ENCODE measurements around the gene TNIK.

Gene TNIK

DNA sequence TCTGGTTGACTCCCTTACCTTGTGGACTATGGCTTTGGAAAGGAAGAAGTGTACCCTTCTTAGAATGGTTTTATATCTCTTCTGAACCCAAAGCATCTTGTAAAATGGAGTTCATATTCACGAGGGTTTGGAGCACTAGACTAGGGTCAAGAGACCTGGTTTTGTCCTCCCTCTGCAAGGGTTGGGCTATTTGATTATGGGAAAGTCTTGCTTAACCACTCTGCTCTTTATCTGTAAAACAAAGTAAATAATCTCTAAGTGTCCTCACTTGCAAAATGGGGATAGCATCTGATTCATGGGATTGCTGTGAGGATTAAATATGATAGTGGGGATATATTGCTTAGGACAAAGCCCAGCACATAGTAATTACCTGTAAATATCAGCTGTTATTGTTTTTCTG is 415.8 kb downstream of the TNIK start:
- no peak for DNase-seq (ENCODE audit: low read depth in 3 of 3)

DNA sequence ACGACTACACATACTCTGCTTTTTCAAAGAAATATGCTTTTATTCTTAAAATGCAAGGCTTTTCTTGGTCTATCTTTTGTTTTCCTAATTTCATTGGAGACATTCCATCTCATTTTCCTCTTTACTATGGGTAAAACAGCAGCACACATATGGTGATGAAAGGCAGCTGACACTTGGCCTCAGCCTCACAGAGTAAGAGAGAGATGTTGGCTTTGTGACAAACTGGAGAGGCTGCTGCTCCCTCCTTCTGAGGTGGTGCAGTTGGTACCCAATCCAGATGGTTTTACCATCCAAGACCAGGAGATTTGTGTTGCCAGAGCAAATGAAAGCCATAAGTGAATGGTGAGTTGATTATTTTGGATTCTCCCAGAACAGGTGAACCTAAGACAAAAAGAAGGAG is 420.5 kb downstream of the TNIK start:
- no peak for DNase-seq (ENCODE audit: low read depth in 3 of 3)

DNA sequence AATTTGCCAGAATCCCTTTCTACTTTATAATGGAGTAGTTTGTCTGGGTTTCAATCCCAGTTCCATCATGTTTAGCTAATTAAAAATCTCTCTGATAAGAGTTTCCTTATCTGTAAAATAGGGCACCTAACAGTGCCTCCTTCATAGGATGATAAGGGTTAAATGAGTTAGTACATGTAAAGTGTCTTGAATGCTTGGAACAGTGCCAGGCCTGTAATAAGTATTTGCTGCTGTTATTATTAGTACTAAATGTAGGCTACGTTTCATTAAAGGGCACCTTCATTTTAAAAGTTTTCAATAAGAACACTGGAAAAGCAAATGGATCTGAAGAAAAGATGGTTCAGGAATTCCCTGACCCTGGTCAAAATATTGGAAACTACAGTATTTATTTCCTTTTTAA is 421.9 kb downstream of the TNIK start:
- no peak for DNase-seq (ENCODE audit: low read depth in 3 of 3)

DNA sequence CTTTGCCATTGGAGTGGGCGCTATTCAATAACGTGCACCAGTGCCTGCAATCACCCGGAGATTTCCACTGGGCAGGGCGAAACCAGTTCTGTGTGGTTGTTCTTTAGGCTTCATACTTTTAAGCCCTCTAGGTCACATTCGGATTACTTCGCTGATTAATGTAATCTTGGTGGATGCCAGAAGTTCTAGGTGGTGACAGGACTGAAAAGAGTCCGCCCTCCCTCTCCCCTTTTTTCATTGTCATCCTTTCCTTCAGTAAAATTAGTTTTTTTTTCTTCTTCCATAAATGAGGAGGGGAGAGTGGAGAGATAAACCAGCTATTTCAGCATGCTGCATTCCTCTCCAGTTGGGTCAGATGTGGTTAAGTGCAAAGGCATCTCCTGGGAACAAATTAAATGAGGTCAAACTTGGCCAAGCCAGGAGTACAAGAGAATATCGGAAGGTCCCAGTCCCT is 431.4 kb downstream of the TNIK start:
- DNase-seq (ENCODE audit: low read depth in 3 of 3): no peak

DNA sequence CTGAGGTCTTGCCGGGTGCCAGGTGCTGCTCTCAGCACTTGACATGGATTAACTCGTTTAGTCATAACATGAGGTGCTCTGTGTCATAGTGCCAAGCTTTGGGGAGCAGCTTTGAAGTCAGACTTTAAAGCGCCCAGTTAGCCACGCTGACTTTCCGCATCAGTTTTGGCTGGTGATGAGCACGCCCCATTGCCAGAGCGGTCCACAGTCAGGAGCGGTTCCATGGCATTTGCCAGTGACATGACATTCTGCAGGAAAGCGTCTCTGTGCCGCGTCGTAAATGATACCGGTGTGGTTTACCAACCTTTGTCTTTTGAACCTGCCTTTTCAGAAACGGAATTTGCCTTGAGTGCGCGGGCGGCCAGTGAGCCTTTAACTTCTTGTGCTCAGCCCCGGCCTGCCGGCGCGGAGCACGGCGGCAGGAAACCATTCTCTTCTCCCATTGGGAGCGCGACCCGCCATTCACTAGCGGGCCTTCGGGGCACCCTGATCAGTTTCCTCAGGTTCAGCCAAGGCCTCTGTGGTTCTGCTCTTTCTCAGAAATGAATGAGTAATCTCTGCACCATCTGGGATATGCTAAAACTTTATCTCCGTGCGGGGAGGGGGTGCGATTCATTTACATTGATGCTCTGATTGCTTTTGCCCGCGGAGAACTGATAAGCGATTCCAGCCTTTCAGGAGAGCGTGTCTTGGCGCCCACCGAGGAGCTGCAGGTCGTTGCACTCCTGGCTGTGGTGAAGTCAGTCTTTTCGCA is 432.0 kb downstream of the TNIK start:
- DNase-seq (ENCODE audit: low read depth in 3 of 3): peak; percentile 43 to 45 (median 43)

DNA sequence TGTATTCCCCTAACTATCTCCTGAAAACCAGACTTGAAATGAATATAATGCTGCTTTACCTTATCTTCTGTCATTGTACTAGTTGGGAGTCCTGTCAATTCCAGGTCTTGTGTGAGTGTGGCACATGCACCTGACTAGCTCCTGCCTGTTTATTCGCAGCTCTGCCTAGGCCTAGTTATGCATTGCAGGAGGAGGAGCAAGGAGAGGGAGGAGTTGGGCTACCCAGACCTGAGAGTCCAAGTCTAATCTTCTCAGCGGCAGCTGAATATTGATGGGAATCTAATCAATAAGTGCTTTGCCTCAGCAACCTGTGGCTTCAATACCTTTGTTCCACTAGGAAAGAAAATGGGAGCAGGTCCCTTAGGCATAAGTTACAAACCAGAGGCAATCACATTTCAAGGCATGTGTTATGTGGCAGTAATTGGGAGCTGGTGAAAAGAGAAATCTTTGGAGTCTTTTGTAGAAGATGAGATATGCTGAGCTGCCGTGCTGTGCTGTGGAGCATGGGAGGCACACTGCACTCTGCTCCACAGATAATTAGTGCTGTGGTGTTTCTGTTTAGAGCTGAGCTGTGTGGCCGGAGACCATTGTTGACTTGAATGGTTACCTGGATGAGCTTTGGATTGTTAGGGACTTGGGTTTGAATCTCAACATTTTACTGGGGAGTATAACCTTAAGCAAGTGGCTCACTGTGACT is 433.5 kb downstream of the TNIK start, which contains the start of gene SLC2A2:
TSS of gene SLC2A2 (minus strand) at position 124 of the 697 bp plus-strand sequence. CDS start at position 74, 50 bp downstream.
- no peak for DNase-seq (ENCODE audit: low read depth in 3 of 3)

DNA sequence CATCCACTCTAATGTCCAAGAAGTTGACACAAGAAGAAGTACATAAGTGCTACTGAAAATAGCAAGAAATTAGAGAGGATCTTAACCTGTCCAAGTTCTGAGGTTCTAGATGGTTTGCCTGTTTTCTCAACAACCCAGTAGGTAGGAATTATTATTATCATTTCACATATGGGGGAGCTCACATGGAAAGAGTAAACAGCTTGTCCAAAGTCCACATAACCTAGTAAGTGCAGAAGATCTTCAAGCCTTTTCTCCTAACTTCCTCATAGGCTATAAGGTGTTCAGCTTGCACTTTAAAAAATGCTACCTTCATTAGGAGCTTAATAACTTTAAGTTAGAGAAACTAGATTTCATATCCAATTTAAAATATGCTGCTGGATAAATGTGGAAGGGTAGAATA is 436.6 kb downstream of the TNIK start:
- DNase-seq (ENCODE audit: low read depth in 3 of 3): no peak

DNA sequence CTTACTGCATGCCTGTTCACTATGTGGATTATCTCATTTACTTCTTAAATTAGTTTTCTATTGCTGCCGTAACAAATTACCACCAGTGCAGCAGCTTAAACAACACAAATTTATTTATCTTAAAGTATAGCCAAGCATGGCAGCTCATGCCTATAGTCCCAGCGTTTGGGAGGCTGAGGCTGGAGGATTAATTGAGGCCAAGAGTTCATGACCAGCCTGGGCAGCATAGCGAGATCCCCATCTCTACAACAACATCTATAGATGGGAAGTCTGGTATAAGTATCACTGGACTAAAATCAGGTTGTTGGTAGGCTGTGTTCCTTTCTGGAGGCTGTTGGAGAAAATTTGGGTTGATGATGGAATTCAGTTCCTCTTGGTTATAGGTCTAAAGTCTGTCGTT is 438.8 kb downstream of the TNIK start:
- no peak for DNase-seq (ENCODE audit: low read depth in 3 of 3)

DNA sequence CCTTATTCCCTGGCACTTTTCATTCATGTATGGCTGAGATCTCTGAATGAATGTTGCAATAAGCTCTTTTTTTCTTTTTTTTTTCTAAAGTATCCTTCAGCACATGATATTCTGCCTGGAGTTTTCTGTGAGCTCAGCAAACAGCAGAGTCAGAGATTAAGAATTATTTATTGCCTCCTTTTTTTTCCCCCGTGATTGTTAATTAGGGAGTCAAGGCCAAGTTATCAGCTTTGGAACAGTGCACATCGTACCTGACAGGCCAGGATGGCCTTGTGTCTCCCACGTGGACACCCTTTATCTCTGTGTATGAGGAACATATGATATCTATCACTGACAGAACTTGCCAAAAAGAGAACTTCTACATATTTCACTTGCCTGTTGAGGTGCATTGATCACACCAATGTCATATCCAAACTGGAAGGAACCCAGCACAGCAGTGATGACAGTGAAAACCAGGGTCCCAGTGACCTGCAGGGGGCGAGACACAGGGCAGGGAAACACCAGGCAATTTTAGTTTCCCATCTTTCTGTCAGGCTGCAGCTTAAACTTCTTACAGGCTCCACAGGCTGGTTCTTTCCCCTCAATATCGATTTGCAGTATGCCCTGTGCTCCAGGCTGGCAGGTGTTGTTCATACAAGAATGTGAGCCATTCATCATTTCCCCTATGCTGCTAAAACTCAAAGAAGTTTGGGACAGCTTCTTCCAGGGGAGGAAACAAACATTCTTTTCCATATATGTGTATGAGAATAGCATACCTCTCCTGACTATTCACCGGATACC is 441.9 kb downstream of the TNIK start:
- no peak for DNase-seq (ENCODE audit: low read depth in 3 of 3)

DNA sequence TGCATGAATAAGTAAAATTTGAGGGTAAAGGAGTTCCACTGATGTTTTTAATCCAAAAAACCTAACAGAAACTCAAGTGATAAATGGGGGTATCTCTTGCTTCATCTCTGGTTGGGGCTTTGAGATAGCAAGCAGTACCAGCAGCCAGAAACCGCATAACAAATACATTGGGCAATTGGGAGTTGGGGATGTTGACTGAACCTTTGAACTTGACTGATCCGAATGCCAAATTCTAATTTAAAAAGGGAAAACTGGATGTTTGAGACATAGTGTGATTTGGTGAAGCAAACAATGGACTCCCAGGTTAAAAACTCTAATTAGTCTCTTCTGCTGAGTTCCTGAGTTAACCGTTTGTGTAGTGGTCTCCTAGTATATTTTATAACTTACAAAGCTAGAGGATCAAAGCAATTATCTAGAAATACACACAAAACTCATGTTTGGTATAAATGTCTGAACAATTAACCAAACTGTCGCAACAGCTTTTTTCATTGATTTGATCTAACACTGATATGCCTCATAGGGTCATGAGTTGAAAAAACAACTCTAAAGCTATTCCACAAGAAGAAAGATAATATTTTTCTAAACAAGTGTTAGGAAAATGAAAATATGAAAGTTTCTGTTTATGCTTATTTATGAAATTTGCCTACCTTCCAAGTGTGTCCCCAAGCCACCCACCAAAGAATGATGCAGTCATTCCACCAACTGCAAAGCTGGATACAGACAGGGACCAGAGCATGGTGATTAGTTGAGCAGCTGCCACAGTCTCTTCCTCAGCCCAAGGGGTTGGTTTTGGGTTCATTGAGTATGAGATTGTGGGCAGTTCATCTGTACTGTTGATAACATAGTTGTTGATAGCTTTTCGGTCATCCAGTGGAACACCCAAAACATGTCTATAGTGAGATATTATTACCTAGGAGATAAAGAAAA is 446.1 kb downstream of the TNIK start:
- no peak for DNase-seq (ENCODE audit: low read depth in 3 of 3)

DNA sequence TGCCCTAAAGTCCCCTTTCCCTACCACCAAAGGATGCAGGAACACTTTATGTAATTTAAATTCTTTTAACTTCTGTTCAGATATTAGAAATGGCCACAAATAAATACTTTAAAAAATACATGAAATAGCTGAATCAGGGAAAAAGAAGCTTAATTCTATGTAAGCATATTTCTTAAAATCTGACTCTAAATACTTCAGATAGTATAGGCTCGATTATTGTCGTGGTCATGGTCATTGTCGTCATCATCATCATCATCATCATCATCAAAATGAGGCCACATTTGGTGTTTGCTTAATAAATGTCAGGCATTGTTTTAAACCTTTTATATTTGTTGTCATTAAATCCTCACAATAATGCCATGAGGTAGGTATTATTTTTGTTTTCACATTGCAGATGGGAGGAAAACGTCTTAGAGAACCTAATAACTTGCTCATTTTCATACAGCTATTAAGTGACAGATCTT is 448.3 kb downstream of the TNIK start:
- DNase-seq (ENCODE audit: low read depth in 3 of 3): no peak

Data from stimulated activated CD4-positive, alpha-beta T cell treated with anti-CD3 and anti-CD28 coated beads, TNF-alpha, amount 100 ng/mL, for 48 hours (primary cell).